COLO668 (cell line): Measurements from ENCODE around the gene LYPD8.

Source experiments
- DNase-seq: peaks from one replicate; lab custom pipeline; 2025; ENCODE audit not compliant: unreplicated experiment; lab: John Stamatoyannopoulos, UW

The LYPD8 gene

GRCh38 chr1:248758352-248758751 is 2.8 kb upstream of the LYPD8 start:
- no peak for DNase-seq

- DNase-seq, result peak; percentile 79
Observed at GRCh38 chr1:248757784-248758195, 2.2 kb upstream of the LYPD8 start.

- no peak for DNase-seq
Observed at GRCh38 chr1:248756636-248757035, 1.1 kb upstream of the LYPD8 start.

GRCh38 chr1:248756151-248756550 is 592 bp upstream of the LYPD8 start:
- no peak for DNase-seq

- DNase-seq, result no peak
Observed at GRCh38 chr1:248753708-248754280, 1.8 kb downstream of the LYPD8 start.

- no peak for DNase-seq
Observed at GRCh38 chr1:248753029-248753594, 2.4 kb downstream of the LYPD8 start.

- peak; percentile 11 for DNase-seq
Observed at GRCh38 chr1:248752161-248753028, 3.2 kb downstream of the LYPD8 start.

GRCh38 chr1:248751635-248752034 is 3.9 kb downstream of the LYPD8 start:
- DNase-seq, result no peak

- DNase-seq, result no peak
Observed at GRCh38 chr1:248751142-248751541, 4.4 kb downstream of the LYPD8 start.

- DNase-seq, result no peak
Observed at GRCh38 chr1:248750496-248750895, 5.1 kb downstream of the LYPD8 start.

GRCh38 chr1:248748211-248748610 is 7.3 kb downstream of the LYPD8 start:
- no peak for DNase-seq

- DNase-seq, result no peak
Observed at GRCh38 chr1:248740876-248741275, 14.7 kb downstream of the LYPD8 start.

GRCh38 chr1:248739572-248740205 is 15.9 kb downstream of the LYPD8 start:
- DNase-seq, result no peak

GRCh38 chr1:248737457-248737856 is 18.1 kb downstream of the LYPD8 start:
- no peak for DNase-seq

GRCh38 chr1:248736977-248737376 is 18.6 kb downstream of the LYPD8 start:
- DNase-seq, result no peak

GRCh38 chr1:248733566-248733965 is 22.0 kb downstream of the LYPD8 start:
- DNase-seq, result no peak

- no peak for DNase-seq
Observed at GRCh38 chr1:248730507-248731335, 24.8 kb downstream of the LYPD8 start.

- no peak for DNase-seq
Observed at GRCh38 chr1:248714248-248714647, 41.3 kb downstream of the LYPD8 start.

GRCh38 chr1:248710305-248710900 is 45.2 kb downstream of the LYPD8 start:
- no peak for DNase-seq

GRCh38 chr1:248704606-248705005 is 51.0 kb downstream of the LYPD8 start:
- DNase-seq, result no peak
